GM23338 (cell line): ENCODE results near the gene ZNHIT6. TPM values are rescaled to one million over a fixed set of nuclear protein-coding genes. Genes with fewer than 3 reads are reported as not detected.

Experiments used
- ATAC-seq: fragments of 200-7000 bp; cut with Tn5 transposase; 3 replicates; pipeline ENCODE4 v1.9.1; 2020
- DNase-seq: peaks from one replicate; pipeline ENCODE4 v3.0.0-alpha.2; 2015; ENCODE audit warnings: low spot score
- H2AFZ ChIP-seq: fragments of 200-600 bp; sonication (generic); 2 replicates; pipeline ENCODE4 v1.8.0; 2016; ENCODE audit warnings: antibody characterized with exemption, mild to moderate bottlenecking, moderate library complexity
- H3F3A ChIP-seq: fragments of 200-600 bp; sonication (generic); replicated peaks from 2 replicates; pipeline ENCODE4 v1.8.0; 2017; ENCODE audit warnings: antibody characterized with exemption, mixed run types, low read depth
- H3K27ac ChIP-seq: fragments of 200-600 bp; sonication (generic); 2 replicates; pipeline ENCODE4 v1.6.1; 2016; ENCODE audit warnings: low read depth
- H3K27me3 ChIP-seq: fragments of 200-600 bp; sonication (generic); 2 replicates; pipeline ENCODE4 v1.8.0; 2016; ENCODE audit warnings: mild to moderate bottlenecking, mixed run types, moderate library complexity; ENCODE audit not compliant: insufficient read depth
- H3K36me3 ChIP-seq: fragments of 200-600 bp; sonication (generic); 2 replicates; pipeline ENCODE4 v1.8.0; 2016; ENCODE audit warnings: mild to moderate bottlenecking; ENCODE audit not compliant: insufficient read depth
- H3K4me1 ChIP-seq: fragments of 200-600 bp; sonication (generic); 2 replicates; pipeline ENCODE4 v1.8.0; 2016; ENCODE audit warnings: mild to moderate bottlenecking, moderate library complexity; ENCODE audit not compliant: insufficient read depth
- H3K4me2 ChIP-seq: fragments of 200-600 bp; sonication (generic); 2 replicates; pipeline ENCODE4 v1.7.1; 2017; ENCODE audit warnings: mixed run types
- H3K4me3 ChIP-seq: fragments of 200-600 bp; sonication (generic); 2 replicates; pipeline ENCODE4 v1.6.1; 2016; ENCODE audit warnings: mixed run types
- H3K79me2 ChIP-seq: fragments of 200-600 bp; sonication (generic); replicated peaks from 2 replicates; pipeline ENCODE4 v1.8.0; 2017; ENCODE audit warnings: mild to moderate bottlenecking; ENCODE audit not compliant: insufficient read depth
- H3K9me2 ChIP-seq: fragments of 200-600 bp; sonication (generic); 2 replicates; pipeline ENCODE4 v1.8.0; 2017; ENCODE audit not compliant: insufficient read depth
- H4K20me1 ChIP-seq: fragments of 200-600 bp; sonication (generic); replicated peaks from 2 replicates; pipeline ENCODE4 v1.8.0; 2017; ENCODE audit warnings: mild to moderate bottlenecking; ENCODE audit not compliant: insufficient read depth
- H3K27ac Mint-ChIP-seq: 2 replicates; pipeline ENCODE4 v1.8.0; 2020; ENCODE audit warnings: inconsistent platforms, mild to moderate bottlenecking, moderate library complexity, mixed read lengths
- H3K27me3 Mint-ChIP-seq: 3 replicates; pipeline ENCODE4 v1.8.0; 2022; ENCODE audit warnings: low read depth, mild to moderate bottlenecking, moderate library complexity, mixed read lengths, inconsistent platforms; ENCODE audit not compliant: insufficient read depth, poor library complexity
- H3K36me3 Mint-ChIP-seq: 3 replicates; pipeline ENCODE4 v1.8.0; 2021; ENCODE audit warnings: low read depth, mild to moderate bottlenecking, inconsistent platforms, moderate library complexity, mixed read lengths
- H3K4me1 Mint-ChIP-seq: 3 replicates; pipeline ENCODE4 v1.8.0; 2020; ENCODE audit warnings: mild to moderate bottlenecking, inconsistent platforms, mixed read lengths
- H3K4me3 Mint-ChIP-seq: 3 replicates; pipeline ENCODE4 v1.8.0; 2021; ENCODE audit warnings: moderate library complexity, mild to moderate bottlenecking, inconsistent platforms, mixed read lengths
- H3K9me3 Mint-ChIP-seq: 3 replicates; pipeline ENCODE4 v1.8.0; 2020; ENCODE audit warnings: moderate library complexity, mild to moderate bottlenecking, inconsistent platforms, mixed read lengths
- ETS1 ChIP-seq: IDR thresholded peaks from 2 replicates; pipeline ENCODE4 v1.6.1; 2016; ENCODE audit warnings: antibody characterized with exemption
- EZH2phosphoT487 ChIP-seq: fragments of 200-600 bp; sonication (generic); IDR thresholded peaks from one replicate; pipeline ENCODE4 v1.8.1; 2018; ENCODE audit warnings: antibody characterized with exemption; ENCODE audit not compliant: unreplicated experiment
- JUNB ChIP-seq: IDR thresholded peaks from one replicate; pipeline ENCODE4 v1.6.1; 2016; ENCODE audit warnings: antibody characterized with exemption; ENCODE audit not compliant: unreplicated experiment
- NANOG ChIP-seq: IDR thresholded peaks from 2 replicates; pipeline ENCODE4 v1.6.1; 2016; ENCODE audit warnings: antibody characterized with exemption, borderline replicate concordance
- POLR2AphosphoS5 ChIP-seq: IDR thresholded peaks from 2 replicates; pipeline ENCODE4 v1.6.1; 2016; ENCODE audit warnings: antibody characterized with exemption, low read depth
- ZNF114 ChIP-seq: fragments of 250-450 bp; sonication (Bioruptor Pico); IDR thresholded peaks from 2 replicates; pipeline ENCODE4 v1.5.0; 2020; ENCODE audit warnings: mild to moderate bottlenecking, moderate library complexity
- polyA plus RNA-seq: library from polyadenylated mRNA; unstranded; fragments of >200 nt; fragmentation: Nextera tagmentation; extraction: Ambion mirVana; gene quantifications from 2 replicates; pipeline ENCODE4 v1.2.1, GENCODE V29; 2016
- total RNA-seq: library from RNA; depleted of rRNA; stranded (reverse); fragments of >200 nt; shearing (Covaris generic); gene quantifications from 2 replicates; pipeline ENCODE4 v1.2.3, GENCODE V29; 2014
- TF ChIP-seq, protein P1 (sequence below): fragments of 250-450 bp; sonication (Bioruptor Pico); IDR thresholded peaks from 2 replicates; pipeline ENCODE4 v1.5.0; 2020; ENCODE audit warnings: mild to moderate bottlenecking, moderate library complexity
- TF ChIP-seq, protein P2 (sequence below): IDR thresholded peaks from one replicate; pipeline ENCODE4 v1.6.1; 2018; ENCODE audit warnings: antibody characterized with exemption; ENCODE audit not compliant: unreplicated experiment
- TF ChIP-seq, protein P3 (sequence below), 2 experiments: fragments of 200-600 bp in 1 of 2; sonication (generic) in 1 of 2; conservative IDR thresholded peaks; 2 replicates each; pipeline versions ENCODE4 v1.5.1 to v1.6.1; 2016 to 2017; ENCODE audit warnings: antibody characterized with exemption in 2 of 2, low read depth in 2 of 2, mild to moderate bottlenecking in 2 of 2, moderate library complexity in 1 of 2

The ZNHIT6 gene
- total and polyA plus RNA-seq, 2 experiments from 2014 or later = 17.3 to 20.9 TPM

- H3K4me2 ChIP-seq = no peak overlapping the region
- Mint-ChIP-seq H3K36me3 (peaks cover 7% of the 10 kb centered on the region), H3K9me3 (peaks cover 5% of the 10 kb centered on the region; the same call in 2 of the 3 replicates), H3K27ac (0 out of 2 replicates have a peak overlapping the region, but pooled peaks have one; percentile 50), H3K4me3 (no peak overlapping the region), H3K4me1 (peaks cover 41% of the 10 kb centered on the region), H3K27me3 (peaks cover 9% of the 10 kb centered on the region)
- no peak overlapping the region for H2AFZ ChIP-seq
- DNase-seq (no peak), ATAC-seq (no peak)
- no peak for TF ChIP-seq EZH2phosphoT487
- TF ChIP-seq ETS1 = no peak
- no peak for TF ChIP-seq JUNB
- TF ChIP-seq, protein P1, sequence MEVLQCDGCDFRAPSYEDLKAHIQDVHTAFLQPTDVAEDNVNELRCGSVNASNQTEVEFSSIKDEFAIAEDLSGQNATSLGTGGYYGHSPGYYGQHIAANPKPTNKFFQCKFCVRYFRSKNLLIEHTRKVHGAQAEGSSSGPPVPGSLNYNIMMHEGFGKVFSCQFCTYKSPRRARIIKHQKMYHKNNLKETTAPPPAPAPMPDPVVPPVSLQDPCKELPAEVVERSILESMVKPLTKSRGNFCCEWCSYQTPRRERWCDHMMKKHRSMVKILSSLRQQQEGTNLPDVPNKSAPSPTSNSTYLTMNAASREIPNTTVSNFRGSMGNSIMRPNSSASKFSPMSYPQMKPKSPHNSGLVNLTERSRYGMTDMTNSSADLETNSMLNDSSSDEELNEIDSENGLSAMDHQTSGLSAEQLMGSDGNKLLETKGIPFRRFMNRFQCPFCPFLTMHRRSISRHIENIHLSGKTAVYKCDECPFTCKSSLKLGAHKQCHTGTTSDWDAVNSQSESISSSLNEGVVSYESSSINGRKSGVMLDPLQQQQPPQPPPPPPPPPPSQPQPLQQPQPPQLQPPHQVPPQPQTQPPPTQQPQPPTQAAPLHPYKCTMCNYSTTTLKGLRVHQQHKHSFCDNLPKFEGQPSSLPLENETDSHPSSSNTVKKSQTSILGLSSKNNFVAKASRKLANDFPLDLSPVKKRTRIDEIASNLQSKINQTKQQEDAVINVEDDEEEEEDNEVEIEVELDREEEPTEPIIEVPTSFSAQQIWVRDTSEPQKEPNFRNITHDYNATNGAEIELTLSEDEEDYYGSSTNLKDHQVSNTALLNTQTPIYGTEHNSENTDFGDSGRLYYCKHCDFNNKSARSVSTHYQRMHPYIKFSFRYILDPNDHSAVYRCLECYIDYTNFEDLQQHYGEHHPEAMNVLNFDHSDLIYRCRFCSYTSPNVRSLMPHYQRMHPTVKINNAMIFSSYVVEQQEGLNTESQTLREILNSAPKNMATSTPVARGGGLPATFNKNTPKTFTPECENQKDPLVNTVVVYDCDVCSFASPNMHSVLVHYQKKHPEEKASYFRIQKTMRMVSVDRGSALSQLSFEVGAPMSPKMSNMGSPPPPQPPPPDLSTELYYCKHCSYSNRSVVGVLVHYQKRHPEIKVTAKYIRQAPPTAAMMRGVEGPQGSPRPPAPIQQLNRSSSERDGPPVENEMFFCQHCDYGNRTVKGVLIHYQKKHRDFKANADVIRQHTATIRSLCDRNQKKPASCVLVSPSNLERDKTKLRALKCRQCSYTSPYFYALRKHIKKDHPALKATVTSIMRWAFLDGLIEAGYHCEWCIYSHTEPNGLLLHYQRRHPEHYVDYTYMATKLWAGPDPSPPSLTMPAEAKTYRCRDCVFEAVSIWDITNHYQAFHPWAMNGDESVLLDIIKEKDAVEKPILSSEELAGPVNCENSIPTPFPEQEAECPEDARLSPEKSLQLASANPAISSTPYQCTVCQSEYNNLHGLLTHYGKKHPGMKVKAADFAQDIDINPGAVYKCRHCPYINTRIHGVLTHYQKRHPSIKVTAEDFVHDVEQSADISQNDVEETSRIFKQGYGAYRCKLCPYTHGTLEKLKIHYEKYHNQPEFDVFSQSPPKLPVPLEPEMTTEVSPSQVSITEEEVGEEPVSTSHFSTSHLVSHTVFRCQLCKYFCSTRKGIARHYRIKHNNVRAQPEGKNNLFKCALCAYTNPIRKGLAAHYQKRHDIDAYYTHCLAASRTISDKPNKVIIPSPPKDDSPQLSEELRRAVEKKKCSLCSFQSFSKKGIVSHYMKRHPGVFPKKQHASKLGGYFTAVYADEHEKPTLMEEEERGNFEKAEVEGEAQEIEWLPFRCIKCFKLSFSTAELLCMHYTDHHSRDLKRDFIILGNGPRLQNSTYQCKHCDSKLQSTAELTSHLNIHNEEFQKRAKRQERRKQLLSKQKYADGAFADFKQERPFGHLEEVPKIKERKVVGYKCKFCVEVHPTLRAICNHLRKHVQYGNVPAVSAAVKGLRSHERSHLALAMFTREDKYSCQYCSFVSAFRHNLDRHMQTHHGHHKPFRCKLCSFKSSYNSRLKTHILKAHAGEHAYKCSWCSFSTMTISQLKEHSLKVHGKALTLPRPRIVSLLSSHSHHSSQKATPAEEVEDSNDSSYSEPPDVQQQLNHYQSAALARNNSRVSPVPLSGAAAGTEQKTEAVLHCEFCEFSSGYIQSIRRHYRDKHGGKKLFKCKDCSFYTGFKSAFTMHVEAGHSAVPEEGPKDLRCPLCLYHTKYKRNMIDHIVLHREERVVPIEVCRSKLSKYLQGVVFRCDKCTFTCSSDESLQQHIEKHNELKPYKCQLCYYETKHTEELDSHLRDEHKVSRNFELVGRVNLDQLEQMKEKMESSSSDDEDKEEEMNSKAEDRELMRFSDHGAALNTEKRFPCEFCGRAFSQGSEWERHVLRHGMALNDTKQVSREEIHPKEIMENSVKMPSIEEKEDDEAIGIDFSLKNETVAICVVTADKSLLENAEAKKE (CRISPR knock-in tag) = no peak
- TF ChIP-seq, protein P2, sequence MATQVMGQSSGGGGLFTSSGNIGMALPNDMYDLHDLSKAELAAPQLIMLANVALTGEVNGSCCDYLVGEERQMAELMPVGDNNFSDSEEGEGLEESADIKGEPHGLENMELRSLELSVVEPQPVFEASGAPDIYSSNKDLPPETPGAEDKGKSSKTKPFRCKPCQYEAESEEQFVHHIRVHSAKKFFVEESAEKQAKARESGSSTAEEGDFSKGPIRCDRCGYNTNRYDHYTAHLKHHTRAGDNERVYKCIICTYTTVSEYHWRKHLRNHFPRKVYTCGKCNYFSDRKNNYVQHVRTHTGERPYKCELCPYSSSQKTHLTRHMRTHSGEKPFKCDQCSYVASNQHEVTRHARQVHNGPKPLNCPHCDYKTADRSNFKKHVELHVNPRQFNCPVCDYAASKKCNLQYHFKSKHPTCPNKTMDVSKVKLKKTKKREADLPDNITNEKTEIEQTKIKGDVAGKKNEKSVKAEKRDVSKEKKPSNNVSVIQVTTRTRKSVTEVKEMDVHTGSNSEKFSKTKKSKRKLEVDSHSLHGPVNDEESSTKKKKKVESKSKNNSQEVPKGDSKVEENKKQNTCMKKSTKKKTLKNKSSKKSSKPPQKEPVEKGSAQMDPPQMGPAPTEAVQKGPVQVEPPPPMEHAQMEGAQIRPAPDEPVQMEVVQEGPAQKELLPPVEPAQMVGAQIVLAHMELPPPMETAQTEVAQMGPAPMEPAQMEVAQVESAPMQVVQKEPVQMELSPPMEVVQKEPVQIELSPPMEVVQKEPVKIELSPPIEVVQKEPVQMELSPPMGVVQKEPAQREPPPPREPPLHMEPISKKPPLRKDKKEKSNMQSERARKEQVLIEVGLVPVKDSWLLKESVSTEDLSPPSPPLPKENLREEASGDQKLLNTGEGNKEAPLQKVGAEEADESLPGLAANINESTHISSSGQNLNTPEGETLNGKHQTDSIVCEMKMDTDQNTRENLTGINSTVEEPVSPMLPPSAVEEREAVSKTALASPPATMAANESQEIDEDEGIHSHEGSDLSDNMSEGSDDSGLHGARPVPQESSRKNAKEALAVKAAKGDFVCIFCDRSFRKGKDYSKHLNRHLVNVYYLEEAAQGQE = no peak
- TF ChIP-seq, protein P3, sequence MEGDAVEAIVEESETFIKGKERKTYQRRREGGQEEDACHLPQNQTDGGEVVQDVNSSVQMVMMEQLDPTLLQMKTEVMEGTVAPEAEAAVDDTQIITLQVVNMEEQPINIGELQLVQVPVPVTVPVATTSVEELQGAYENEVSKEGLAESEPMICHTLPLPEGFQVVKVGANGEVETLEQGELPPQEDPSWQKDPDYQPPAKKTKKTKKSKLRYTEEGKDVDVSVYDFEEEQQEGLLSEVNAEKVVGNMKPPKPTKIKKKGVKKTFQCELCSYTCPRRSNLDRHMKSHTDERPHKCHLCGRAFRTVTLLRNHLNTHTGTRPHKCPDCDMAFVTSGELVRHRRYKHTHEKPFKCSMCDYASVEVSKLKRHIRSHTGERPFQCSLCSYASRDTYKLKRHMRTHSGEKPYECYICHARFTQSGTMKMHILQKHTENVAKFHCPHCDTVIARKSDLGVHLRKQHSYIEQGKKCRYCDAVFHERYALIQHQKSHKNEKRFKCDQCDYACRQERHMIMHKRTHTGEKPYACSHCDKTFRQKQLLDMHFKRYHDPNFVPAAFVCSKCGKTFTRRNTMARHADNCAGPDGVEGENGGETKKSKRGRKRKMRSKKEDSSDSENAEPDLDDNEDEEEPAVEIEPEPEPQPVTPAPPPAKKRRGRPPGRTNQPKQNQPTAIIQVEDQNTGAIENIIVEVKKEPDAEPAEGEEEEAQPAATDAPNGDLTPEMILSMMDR (conservative IDR thresholded peaks at IDR 0.05; ENCODE audit: low read depth in 2 of 2) = no peak
- no peak for TF ChIP-seq NANOG
- TF ChIP-seq POLR2AphosphoS5 = no peak
- TF ChIP-seq ZNF114 (CRISPR knock-in tag) = no peak
- H3K4me3 ChIP-seq = no peak overlapping the region
- H3K27me3 ChIP-seq = no peaks in the 10 kb centered on the region
- no peaks in the 10 kb centered on the region for H3K79me2 ChIP-seq
- H3K36me3 ChIP-seq = no peaks in the 10 kb centered on the region; the same call in 1 of the 2 replicates
- no peaks in the 10 kb centered on the region; the same call in 1 of the 2 replicates for H3F3A ChIP-seq
- peaks cover 12% of the 10 kb centered on the region; the same call in 1 of the 2 replicates for H3K9me2 ChIP-seq
- no peak overlapping the region for H3K27ac ChIP-seq
- no peaks in the 10 kb centered on the region for H4K20me1 ChIP-seq
- peaks cover 24% of the 10 kb centered on the region for H3K4me1 ChIP-seq
Measured at GRCh38 chr1:85611425-85611824, 96.8 kb downstream of the ZNHIT6 start.
